GM19397 (cell line): ENCODE results near the gene CNTLN.
"Not testable (repeated sequence)": the region's sequence is repeated elsewhere in the genome, so short reads cannot be mapped to it uniquely, and the experiment has no call there.

ENCODE experiments used
- ATAC-seq: cut with Tn5 transposase; IDR thresholded peaks from one replicate; pipeline ENCODE4 v1.9.1; 2021; ENCODE audit warnings: mild to moderate bottlenecking, moderate library complexity; ENCODE audit not compliant: unreplicated experiment

CNTLN gene

DNA sequence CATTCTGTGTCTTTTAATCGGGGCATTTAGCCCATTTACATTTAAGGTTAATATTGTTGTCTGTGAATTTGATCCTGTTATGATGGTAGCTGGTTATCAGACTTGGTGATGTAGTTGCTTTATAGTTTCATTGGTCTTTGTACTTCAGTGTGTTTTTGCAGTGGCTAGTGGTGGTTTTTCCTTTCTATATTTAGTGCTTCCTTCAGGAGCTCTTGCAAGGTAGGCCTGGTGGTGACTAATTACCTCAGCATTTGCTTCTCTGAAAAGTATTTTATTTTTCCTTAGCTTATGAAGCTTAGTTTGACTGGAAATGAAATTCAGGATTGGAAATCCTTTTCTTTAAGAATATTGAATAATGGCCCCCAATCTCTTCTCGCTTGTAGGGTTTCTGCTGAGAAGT, 156.9 kb downstream of the CNTLN start:
- ATAC-seq = no peak

DNA sequence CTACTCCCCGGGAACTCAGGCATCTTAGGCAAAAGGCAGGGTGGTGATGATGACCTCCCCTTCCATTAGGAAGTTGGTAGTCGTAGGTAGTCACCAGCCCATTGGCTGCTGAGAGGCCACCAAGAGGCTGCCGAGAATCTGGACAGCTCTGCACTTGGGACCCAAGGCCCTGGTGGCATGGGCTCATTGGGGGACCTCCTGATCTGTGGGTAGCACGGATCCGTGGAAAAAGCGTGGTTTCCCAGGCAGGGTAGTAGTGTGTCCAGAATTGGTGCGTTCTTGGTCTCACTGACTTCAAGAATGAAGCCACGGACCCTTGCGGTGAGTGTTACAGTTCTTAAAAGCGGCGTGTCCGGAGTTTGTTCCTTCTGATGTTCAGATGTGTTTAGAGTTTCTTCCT, 158.8 kb downstream of the CNTLN start:
- no peak for ATAC-seq

DNA sequence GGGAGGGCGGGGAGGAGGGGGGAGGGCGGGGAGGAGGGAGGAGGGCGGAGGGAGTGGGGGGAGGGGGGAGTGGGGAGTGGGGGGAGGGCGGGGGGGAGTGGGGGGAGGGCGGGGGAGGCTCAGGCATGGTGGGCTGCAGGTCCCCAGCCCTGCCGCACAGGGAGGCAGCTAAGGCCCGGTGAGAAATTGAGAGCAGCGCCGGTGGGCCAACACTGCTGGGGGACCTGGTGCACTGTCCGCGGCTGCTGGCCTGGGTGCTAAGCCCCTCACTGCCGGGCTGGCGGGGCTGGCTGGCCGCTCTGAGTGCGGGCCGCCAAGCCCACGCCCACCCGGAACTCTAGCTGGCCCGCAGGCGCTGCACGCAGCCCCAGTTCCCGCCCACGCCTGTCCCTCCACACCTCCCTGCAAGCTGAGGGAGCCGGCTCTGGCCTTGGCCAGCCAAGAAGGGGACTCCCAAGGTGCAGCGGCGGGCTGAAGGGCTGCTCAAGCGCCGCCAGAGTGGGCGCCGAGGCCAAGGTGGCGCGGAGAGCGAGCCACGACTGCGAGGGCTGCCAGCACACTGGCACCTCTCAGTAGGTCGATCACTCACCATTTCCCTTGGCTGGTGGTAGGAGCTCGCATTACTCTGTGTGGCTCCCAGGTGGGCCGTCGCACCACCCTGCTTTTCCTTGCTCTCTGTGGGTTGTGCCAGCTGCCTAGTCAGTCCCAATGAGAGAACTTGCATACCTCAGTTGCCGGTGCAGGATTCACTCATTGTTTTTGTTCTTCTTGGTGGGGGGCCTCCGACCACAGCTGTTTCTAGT, 160.2 kb downstream of the CNTLN start:
- ATAC-seq = no peak

DNA sequence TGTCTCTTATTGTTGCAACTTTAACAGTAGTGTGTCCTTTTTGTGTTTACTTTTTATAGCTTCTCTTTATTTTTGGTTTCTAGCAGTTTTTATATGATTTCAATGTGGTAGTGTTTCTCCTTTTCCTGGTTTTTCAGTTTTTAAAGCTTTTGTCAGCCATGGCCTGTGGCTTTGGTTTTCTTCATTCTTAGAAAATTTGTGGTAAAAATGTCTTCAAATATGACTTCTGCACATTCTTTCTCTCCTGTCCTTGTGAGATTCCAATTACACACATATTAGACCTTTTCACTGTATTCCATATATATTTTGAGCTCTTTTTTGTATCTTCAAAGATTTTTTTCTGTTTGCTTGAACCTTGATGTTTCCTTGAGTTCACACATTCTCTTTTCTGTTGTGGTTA, 180.5 kb downstream of the CNTLN start:
- ATAC-seq = no peak

DNA sequence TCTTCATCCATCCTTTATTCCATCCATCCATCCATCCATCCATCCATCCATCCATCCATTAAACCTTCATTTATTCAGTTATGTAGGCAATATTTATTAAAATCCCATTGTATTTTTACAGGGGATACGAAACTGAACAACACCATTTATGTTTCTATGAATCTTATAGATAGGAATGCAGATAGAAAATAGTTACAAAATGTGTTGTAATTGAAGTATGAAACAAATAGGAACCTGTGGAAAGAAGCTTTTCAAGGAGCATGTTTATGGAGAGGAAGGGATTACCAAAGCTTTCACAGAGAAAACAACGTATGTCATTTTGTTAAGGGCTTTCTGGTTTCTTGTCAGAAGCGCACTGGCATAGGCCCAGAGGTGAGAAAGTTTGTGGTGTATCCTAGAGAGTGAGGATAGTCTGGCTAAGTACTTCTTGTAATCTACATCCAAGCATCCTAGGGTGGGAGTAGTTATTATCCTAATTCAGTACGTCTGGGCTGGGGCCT, 184.0 kb downstream of the CNTLN start:
- ATAC-seq = no peak

DNA sequence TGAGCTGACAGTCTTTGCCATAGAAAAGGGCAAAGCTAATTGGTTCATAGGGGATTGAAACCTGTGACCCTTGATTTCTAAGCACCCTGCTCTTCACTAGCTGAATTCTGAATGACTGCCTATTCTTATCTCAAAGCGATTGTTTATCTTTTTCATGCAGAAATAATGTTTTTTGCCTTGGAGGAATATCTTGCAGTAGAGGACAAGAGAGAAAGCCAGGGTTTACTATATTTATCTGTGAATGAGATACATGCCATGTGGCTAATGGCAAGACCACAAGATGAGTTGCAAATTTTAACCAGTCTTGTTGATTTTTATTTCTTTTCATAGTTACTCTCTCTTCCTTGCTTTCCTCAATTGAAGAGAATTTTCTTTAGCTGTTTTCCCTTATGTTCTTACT, 185.0 kb downstream of the CNTLN start:
- ATAC-seq = no peak

DNA sequence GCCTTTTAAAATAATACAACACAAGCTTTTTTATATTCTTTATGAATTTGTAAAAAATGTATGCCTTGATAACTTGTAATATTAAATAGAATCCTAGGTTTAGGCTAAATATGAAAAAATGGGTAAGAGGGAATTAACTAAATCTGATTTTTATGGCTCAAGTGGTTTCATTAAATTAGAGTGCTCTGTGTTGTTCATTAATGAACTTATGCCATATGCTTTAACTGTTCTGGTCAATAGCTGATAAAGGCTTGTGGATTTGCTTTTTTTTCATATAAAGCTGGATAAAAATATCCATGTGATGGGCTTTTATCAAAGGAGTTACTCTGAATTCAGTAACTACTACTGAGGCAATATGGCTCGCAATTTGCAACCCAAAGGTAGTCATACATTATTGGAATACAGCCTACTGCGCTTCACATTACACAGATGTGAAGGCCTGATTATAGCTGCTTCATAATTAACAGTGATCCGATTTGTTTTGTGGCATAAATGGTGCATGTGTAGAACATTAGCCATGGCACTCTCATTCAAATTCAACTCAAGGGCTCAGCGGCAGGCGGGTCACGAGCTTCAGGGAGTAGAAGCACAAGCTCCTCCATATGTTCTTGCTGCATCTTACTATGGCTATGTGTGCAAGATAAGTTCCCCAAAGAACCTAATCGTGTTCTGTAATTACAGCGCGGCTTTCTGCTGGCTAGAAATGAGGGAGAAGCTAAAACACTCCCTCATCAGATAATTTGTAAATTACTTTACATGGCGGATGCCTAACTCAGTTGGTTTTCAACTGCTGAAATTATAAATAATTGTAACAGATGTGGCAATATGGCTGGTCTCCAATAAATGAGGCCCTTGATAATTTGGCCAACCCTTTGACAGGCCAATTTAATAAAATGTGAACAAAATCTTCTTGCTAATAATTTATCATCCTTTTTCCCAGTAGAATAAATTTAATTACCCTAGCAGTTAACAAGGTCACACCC, 188.3 kb downstream of the CNTLN start:
- ATAC-seq = no peak

DNA sequence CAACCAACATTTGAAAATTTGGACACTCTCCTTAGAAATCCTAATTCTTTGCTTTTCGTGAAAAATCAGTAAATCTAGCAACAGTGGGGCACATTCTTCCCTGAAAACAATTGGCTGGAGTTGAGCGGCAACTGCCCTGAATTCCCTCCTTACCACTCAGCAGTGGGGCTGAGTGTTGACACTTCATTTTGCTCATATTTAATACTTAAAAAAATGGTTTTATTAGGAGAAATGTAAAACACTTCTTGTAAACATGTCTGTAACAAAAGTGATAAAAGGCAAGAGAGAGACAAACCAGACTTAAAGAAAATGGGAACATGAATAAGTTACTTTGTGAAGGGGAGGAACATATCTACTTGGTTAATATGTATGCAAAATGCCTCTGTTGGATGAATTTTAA, 193.5 kb downstream of the CNTLN start:
- ATAC-seq = no peak

DNA sequence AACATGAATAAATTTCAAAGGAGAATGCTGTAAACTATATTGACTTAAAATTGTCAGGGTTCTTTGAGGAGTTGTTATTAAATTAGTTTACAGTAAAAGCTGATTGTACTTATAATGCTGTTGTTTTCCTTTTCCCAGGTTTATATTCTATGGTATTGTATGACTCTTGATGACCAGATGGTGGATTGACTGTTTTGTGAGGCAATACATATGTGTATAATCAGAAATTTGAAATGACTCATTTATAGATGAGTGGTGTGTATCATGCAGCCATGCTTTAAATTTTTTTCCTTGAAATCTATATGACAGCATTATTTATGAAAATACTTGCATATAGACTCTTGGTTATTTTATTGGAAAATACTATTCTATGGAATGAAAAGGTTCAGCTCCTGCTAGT, 195.3 kb downstream of the CNTLN start:
- ATAC-seq = no peak

DNA sequence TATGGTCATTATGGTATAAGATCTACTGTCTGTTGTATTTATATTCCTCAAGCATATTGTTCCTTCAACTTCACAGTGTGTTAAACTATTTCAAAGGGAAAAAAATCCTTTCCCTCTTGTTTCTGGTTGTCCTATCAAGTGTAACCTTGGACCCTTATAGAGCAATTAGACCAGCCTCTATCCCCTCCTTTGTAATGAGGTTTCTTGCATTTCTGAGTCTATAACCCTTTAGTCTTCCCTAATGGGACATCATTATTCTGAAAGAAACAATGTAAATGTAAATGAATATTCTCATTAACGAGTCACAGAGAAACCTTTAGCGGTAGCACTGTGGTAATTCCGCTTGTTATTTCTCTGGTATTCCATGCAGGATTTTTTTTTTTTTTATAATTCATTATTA, 197.3 kb downstream of the CNTLN start:
- no peak for ATAC-seq

DNA sequence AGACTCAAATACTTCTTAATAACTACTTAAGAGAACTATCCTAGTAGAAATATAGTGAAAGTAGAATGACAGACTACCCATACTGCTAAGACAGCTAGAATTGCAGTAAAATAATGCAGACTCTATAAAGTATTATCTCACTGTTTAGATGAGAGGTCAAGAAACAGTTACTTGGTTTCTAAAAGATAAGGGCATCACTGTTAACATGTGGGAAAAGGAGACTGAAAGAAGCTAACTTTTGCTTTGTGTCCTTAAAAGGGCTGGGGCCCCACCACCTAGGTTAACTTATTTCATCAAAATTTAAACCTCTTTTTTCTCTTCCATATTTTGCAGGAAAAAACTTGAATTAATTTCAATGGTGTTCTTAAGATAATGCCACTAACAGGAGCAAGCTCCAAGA, 204.3 kb downstream of the CNTLN start:
- ATAC-seq = no peak

DNA sequence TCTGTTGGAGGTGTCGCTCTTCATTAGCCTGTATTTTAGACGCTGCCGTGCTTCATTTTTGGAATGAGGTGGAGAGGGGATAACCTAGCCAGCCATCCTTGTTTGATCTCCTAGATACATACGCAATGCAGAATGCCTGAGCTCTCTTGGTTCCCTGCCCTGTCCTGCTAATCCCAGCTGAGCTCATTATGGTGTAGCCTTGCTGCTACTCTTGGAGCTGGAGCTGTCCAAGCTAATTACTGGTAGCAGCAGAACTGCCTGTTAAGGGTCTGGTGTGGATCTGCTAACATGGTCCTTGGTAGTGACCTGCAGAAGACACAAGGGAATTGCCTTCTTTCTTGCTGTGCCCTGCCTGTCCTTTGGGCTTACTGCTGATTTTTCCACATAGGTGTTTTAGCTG, 207.9 kb downstream of the CNTLN start:
- ATAC-seq = no peak

DNA sequence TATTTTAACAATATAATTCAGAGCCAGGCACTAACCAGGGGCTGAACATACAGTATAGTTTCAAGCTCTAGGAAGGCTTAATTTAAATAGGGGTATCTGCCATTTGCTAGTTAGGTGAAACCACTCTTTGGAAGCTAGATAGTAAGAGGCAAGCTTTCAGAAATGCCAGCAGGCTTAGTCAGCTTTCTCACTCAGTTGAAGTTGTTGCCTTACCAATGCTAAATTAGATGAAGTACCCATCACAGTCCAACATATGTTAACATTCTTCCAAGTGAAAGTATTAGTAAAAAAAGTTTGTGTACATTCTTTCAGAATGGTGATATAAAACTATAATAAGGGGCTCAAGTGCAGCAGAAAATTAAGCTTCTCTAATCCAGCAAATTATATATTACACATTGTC, 215.0 kb downstream of the CNTLN start:
- no peak for ATAC-seq

DNA sequence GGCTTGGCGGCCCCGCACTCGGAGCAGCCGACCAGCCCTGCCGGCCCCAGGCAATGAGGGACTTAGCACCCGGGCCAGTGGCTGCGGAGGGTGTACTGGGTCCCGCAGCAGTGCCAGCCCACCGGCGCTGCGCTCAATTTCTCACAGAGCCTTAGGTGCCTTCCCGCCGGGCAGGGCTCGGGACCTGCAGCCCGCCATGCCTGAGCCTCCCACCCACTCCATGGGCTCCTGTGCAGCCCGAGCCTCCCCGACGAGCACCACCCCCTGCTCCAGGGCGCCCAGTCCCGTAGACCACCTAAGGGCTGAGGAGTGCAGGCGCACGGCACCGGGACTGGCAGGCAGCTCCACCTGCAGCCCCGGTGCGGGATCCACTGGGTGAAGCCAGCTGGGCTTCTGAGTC, 219.2 kb downstream of the CNTLN start:
- ATAC-seq = not testable (repeated sequence)

DNA sequence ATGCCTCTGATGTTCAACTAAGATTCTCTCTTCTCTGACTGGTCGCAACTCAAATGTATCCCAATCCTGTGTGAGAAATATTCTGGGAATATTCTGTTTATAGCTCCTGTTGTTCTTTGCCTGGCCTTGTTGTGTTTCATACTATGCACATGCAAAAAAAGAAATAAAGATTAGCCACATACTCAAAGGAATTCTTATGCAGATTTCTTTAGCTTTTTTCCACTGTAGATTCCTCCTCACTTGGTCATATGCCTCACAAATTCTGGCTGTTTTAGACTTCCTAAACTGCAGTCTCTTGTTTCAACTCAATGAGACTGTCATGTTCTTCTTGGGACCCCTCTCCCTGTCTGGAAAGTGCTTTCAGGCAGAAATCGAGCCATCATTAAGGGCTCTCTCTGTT, 226.5 kb downstream of the CNTLN start:
- no peak for ATAC-seq

DNA sequence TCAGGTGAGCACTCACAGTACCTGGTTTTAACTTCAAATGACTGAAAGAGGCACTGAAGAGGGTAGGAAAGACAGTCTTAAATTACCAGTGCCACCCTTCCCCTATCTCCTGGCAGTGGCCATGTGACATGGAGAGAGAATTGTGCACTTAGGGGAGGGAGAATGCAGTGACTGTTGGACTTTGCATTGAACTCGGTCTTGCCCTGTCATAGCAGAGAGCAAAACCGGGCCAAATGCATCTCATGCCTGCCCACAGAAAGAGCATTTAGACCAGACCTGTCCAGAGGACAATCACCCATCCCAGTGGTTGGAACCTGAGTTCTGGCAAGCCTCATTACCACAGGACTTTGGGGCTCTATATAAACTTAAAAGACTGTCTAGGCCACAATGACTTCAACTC, 232.2 kb downstream of the CNTLN start:
- ATAC-seq = no peak

DNA sequence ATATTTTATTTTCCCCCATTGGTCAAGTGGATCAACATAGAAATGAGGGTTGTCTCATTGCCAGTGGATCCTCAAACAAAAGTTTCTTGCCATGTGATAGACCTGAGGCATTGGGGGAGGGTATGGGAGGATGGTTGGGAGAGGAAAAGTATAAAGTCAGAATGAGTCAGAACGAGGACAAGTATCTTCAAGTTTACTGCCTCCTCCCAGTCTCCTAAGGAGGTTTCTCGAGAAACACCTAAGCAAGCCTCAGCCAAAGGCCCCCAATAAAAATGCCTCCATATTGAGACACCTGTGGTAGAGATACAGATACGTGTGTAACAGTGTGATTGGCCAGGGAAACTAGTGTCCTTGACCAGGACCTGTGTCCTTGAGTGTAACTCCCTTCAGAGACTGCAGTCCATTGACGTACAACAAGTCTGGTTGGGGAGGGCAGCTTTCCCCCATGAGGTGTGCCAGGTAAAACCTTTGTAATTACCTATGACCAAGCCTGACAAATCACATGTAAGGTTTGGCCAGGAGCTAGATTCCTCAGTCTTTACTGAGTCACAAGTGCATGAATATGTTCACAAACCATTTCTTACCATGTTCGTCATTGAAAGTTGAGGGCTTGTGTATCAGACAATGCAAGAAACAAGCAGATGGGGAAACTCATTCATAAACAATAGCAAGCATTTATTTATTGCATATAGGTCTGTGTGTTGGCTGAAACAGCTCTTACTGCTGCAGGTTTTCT, 245.5 kb downstream of the CNTLN start:
- no peak for ATAC-seq

DNA sequence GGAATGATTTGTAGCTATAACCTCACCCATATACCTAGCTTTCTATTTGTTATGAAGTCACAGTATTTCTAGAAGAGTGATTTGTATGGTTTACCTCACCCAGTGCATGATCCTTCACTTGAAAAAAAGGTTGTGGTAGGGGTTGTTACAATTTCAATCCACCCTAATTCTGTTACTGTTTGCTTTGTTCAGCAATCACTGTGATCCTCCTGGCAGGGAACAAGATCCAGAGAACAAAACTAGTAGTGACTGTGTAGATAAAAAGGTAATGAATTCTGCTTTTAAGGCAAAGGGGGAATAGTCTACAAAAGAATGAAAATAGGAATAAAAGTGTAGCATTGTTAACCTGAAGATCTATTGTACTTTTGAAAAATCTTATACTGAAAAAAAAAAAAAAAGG, 252.7 kb downstream of the CNTLN start:
- no peak for ATAC-seq

DNA sequence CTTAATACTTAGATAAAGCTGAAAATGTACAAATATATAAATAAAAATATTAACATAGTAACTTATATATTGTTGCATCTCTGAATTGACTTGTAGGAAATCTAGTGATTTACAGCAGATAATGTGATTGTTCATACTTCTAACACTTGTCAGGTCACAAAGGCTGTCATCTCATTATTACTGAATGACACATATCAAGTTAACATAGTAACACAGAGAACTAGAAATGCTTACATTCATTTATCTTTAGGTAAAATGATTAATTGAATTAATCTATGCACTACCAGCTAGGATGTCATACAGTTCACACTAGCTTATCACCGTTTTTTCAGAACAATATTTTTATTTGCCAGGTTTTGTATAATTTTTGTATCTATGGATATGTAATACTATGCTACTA, 254.2 kb downstream of the CNTLN start:
- ATAC-seq = no peak

DNA sequence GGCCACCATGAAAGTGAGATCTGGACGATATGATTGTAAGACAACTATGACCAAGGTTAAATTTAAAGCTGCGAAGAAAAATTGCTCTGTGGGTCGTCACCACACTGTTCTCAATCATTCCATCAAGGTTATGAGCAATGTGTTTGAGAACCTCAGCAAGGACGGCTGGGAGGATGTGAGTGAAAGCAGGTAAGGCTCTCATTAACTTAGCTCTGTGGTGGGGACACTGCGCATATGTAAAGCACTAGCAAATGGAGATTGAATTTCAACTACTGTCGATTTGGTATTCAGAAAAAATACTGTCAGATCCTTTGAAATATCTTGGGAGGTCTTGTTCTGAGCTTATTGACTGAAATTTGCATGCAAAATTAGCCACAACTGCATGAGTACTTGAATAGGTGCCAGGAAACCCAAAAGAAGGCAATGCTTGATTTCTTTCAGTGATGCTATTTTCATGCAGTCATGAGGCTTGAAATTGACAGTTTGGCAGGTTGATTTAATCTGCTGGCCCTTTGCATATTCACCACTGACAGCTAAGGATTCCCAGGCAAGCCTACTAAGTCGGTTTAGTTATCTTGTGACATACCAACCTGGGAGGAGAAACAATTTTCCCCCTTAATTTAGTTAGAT, 260.2 kb downstream of the CNTLN start:
- ATAC-seq = no peak
